Keratinocyte (primary cell): ENCODE results near the gene OGDH. TPM values are rescaled to one million over a fixed set of nuclear protein-coding genes. Genes with fewer than 3 reads are reported as not detected.

Experiments used
- DNase-seq: peaks from one replicate; pipeline ENCODE4 v3.0.0-alpha.2; 2011; ENCODE audit warnings: low read depth, missing footprints, low spot score
- FAIRE-seq: peaks from 2 replicates; lab custom pipeline; 2011; peaks lifted over from hg19 to GRCh38; lab: Jason Lieb, UNC
- H2AFZ ChIP-seq: 2 replicates; pipeline ENCODE4 v1.6.0; 2012; ENCODE audit warnings: low read length, control low read depth, inconsistent platforms; ENCODE audit not compliant: control insufficient read depth
- H3K27ac ChIP-seq: 2 replicates; pipeline ENCODE4 v1.5.1; 2011; ENCODE audit warnings: low read length; ENCODE audit not compliant: control insufficient read depth, insufficient read depth
- H3K27me3 ChIP-seq: 3 replicates; pipeline ENCODE4 v1.6.0; 2011; ENCODE audit warnings: low read length; ENCODE audit not compliant: control insufficient read depth, insufficient read depth; ENCODE audit errors: extremely low read depth
- H3K36me3 ChIP-seq, 2 experiments: 2 replicates in 1 of 2; 3 replicates in 1 of 2; pipeline ENCODE4 v1.5.1; 2011; ENCODE audit warnings: low read length in 2 of 2, mild to moderate bottlenecking in 1 of 2; ENCODE audit not compliant: control insufficient read depth in 2 of 2, insufficient read depth in 2 of 2; ENCODE audit errors: extremely low read depth in 1 of 2
- H3K4me1 ChIP-seq: 3 replicates; pipeline ENCODE4 v1.5.1; 2011; ENCODE audit warnings: low read length; ENCODE audit not compliant: control insufficient read depth, insufficient read depth; ENCODE audit errors: extremely low read depth
- H3K4me2 ChIP-seq: 3 replicates; pipeline ENCODE4 v1.6.0; 2011; ENCODE audit warnings: low read depth, low read length; ENCODE audit not compliant: control insufficient read depth, insufficient read depth; ENCODE audit errors: extremely low read depth
- H3K4me3 ChIP-seq, 3 experiments: fragments of 200-600 bp in 1 of 3; sonication (generic) in 1 of 3; 2 replicates in 2 of 3; 3 replicates in 1 of 3; pipeline ENCODE4 v1.5.1; 2011 to 2016; ENCODE audit warnings: low read length in 3 of 3, mild to moderate bottlenecking in 3 of 3, control low read depth in 2 of 3, inconsistent platforms in 1 of 3, low read depth in 1 of 3, mixed read lengths in 1 of 3, mixed run types in 1 of 3, moderate library complexity in 1 of 3; ENCODE audit not compliant: control insufficient read depth in 2 of 3, insufficient read depth in 2 of 3; ENCODE audit errors: extremely low read depth in 1 of 3
- H3K79me2 ChIP-seq: 2 replicates; pipeline ENCODE4 v1.6.0; 2012; ENCODE audit warnings: low read length; ENCODE audit not compliant: control insufficient read depth, insufficient read depth
- H3K9ac ChIP-seq: 3 replicates; pipeline ENCODE4 v1.6.0; 2011; ENCODE audit warnings: low read length; ENCODE audit not compliant: control insufficient read depth, insufficient read depth; ENCODE audit errors: extremely low read depth
- H3K9me1 ChIP-seq: 3 replicates; pipeline ENCODE4 v1.6.0; 2011; ENCODE audit warnings: low read length; ENCODE audit not compliant: control insufficient read depth, insufficient read depth; ENCODE audit errors: extremely low read depth
- H3K9me3 ChIP-seq: 2 replicates; pipeline ENCODE4 v1.5.1; 2012; ENCODE audit warnings: low read depth, low read length; ENCODE audit not compliant: control insufficient read depth
- H4K20me1 ChIP-seq: 3 replicates; pipeline ENCODE4 v1.6.0; 2011; ENCODE audit warnings: low read length; ENCODE audit not compliant: control insufficient read depth, insufficient read depth; ENCODE audit errors: extremely low read depth
- CTCF ChIP-seq, 3 experiments: IDR thresholded peaks in 1 of 3; conservative IDR thresholded peaks in 1 of 3; optimal IDR thresholded peaks in 1 of 3; 2 replicates in 2 of 3; 3 replicates in 1 of 3; pipeline versions ENCODE3 to v1.5.1; 2011; ENCODE audit warnings: low read length in 3 of 3, mild to moderate bottlenecking in 3 of 3, moderate library complexity in 2 of 3, control low read depth in 1 of 3, inconsistent platforms in 1 of 3; ENCODE audit not compliant: insufficient read depth in 2 of 3; ENCODE audit errors: extremely low read depth in 1 of 3
- EZH2 ChIP-seq: IDR thresholded peaks from one replicate; pipeline ENCODE4 v1.6.1; 2012; ENCODE audit warnings: inconsistent platforms, mild to moderate bottlenecking, low read length, moderate library complexity
- dilution Hi-C: fragments of 300-500 bp; cut with MboI; formaldehyde crosslinking; loops from one replicate; pipeline ENCODE4 v1.7.0; 2020; ENCODE audit warnings: low sequenced_read_pairs; ENCODE audit not compliant: extremely low pct_ligation_motif_present
- polyA plus RNA-seq, 5 experiments: library from polyadenylated mRNA; depleted of rRNA in 3 of 5; stranded (reverse) in 3 of 5; stranded (forward) in 1 of 5; unstranded in 1 of 5; fragments of >200 nt; gene quantifications; 1 replicate in 1 of 5; 2 replicates in 3 of 5; 3 replicates in 1 of 5; pipeline versions ENCODE4 v1.2.1 to v1.2.3, GENCODE V29; 2011 to 2012; ENCODE audit warnings: missing spikeins in 2 of 5, low read depth in 1 of 5, low replicate concordance in 1 of 5

Gene OGDH
- polyA plus RNA-seq, 1 donor (not counting 4 experiments of a cell fraction or from before 2014, with no cell fraction given): 46.4 TPM

- H3K9me1 ChIP-seq: no peaks in the 10 kb centered on the region
- H3K27me3 ChIP-seq: no peaks in the 10 kb centered on the region
- no peak for FAIRE-seq
- TF ChIP-seq CTCF (optimal IDR thresholded peaks at IDR 0.05 in 1 of 3, IDR thresholded peaks at IDR 0.05 in 1 of 3, conservative IDR thresholded peaks at IDR 0.05 in 1 of 3; ENCODE audit: extremely low read depth in 1 of 3, insufficient read depth in 2 of 3, low read length in 3 of 3) (no peak), EZH2 (no peak)
- no peak for DNase-seq
- dilution Hi-C loops: no loop called here
- H3K4me3 ChIP-seq: no peak overlapping the region
- H4K20me1 ChIP-seq: no peaks in the 10 kb centered on the region
- no peaks in the 10 kb centered on the region for H3K36me3 ChIP-seq
- no peaks in the 10 kb centered on the region for H3K9me3 ChIP-seq
- no peak overlapping the region for H3K4me2 ChIP-seq
- no peak overlapping the region for H2AFZ ChIP-seq
- H3K4me1 ChIP-seq: peaks cover 18% of the 10 kb centered on the region
- peaks cover 30% of the 10 kb centered on the region for H3K79me2 ChIP-seq
- no peak overlapping the region for H3K27ac ChIP-seq
- H3K9ac ChIP-seq: no peak overlapping the region
Measured at GRCh38 chr7:44604941-44605340, 1.5 kb upstream of the OGDH start.

GRCh38 chr7:44607141-44608068, 978 bp downstream of the OGDH start:
- peak overlapping the region; percentile 87 for H3K27ac ChIP-seq
- DNase-seq: no peak
- peaks cover 53% of the 10 kb centered on the region for H3K79me2 ChIP-seq
- peak overlapping the region; percentile 87 for H3K9ac ChIP-seq
- H2AFZ ChIP-seq: peak overlapping the region; percentile 77
- dilution Hi-C loops: no loop called here
- H3K9me3 ChIP-seq: no peaks in the 10 kb centered on the region
- no peaks in the 10 kb centered on the region for H3K9me1 ChIP-seq
- peaks cover 3% of the 10 kb centered on the region for H4K20me1 ChIP-seq
- H3K27me3 ChIP-seq: no peaks in the 10 kb centered on the region
- H3K4me3 ChIP-seq: peak overlapping the region; percentile 93 to 99 (median 95)
- peaks cover 18% of the 10 kb centered on the region for H3K4me1 ChIP-seq
- no peak for FAIRE-seq
- TF ChIP-seq CTCF (optimal IDR thresholded peaks at IDR 0.05 in 1 of 3, IDR thresholded peaks at IDR 0.05 in 1 of 3, conservative IDR thresholded peaks at IDR 0.05 in 1 of 3; ENCODE audit: extremely low read depth in 1 of 3, insufficient read depth in 2 of 3, low read length in 3 of 3) (no peak), EZH2 (no peak)
- peak overlapping the region; percentile 92 for H3K4me2 ChIP-seq
- H3K36me3 ChIP-seq: no peaks in the 10 kb centered on the region
